Measurements from ENCODE around the gene STEAP3.

DNA sequence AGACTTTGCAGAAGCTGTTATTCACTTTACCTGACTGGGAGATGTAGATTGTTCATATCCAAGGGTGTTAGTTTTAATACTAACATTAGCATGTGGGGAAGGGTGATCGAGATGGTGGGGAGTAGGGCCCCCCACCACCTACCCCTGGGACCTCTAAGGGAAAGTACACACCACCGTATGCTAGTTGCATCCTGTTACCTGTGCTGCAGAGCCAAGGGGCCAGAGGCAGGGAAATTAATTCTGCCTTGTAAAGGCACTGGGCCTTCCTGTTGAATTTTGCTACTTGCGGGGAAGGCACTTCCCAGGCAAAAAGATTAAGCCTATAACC is 9.0 kb downstream of the STEAP3 start:
- TF ChIP-seq, protein P1, sequence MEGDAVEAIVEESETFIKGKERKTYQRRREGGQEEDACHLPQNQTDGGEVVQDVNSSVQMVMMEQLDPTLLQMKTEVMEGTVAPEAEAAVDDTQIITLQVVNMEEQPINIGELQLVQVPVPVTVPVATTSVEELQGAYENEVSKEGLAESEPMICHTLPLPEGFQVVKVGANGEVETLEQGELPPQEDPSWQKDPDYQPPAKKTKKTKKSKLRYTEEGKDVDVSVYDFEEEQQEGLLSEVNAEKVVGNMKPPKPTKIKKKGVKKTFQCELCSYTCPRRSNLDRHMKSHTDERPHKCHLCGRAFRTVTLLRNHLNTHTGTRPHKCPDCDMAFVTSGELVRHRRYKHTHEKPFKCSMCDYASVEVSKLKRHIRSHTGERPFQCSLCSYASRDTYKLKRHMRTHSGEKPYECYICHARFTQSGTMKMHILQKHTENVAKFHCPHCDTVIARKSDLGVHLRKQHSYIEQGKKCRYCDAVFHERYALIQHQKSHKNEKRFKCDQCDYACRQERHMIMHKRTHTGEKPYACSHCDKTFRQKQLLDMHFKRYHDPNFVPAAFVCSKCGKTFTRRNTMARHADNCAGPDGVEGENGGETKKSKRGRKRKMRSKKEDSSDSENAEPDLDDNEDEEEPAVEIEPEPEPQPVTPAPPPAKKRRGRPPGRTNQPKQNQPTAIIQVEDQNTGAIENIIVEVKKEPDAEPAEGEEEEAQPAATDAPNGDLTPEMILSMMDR (conservative IDR thresholded peaks at IDR 0.05; ENCODE audit: low read depth, low read length), result no peak
- TF ChIP-seq EZH2phosphoT487 (IDR thresholded peaks at IDR 0.05; ENCODE audit: borderline replicate concordance, low read length) (no peak), EZH2 (IDR thresholded peaks at IDR 0.05; ENCODE audit: low read length, unreplicated experiment) (no peak)

All from PC-3 (cell line).